ENCODE results near the gene GPBAR1. TPM values are rescaled to one million over a fixed set of nuclear protein-coding genes. Genes with fewer than 3 reads are reported as not detected.
A peak's percentile ranks its signal among the peaks of the same experiment; 100 is the strongest.

GPBAR1 gene
- total RNA-seq, 2 donors from 2014 or later = 1.5 to 2.7 TPM

- ATAC-seq (no peak), DNase-seq (no peak)
- Mint-ChIP-seq H3K4me1 (peaks cover 42% of the 10 kb centered on the region), H3K27ac (peak overlapping the region; percentile 98), H3K27me3 (no peaks in the 10 kb centered on the region), H3K4me3 (peak overlapping the region; percentile 56), H3K36me3 (ENCODE audit: low read depth) (peaks cover 7% of the 10 kb centered on the region)
- no peaks in the 10 kb centered on the region for H3K9me3 ChIP-seq (ENCODE audit: control insufficient read depth, low read length, poor library complexity, severe bottlenecking)
These were observed 32.3 kb upstream of the GPBAR1 start for GRCh38 chr2:218228366-218229090.

GRCh38 chr2:218229239-218229638 is 31.6 kb upstream of the GPBAR1 start:
- DNase-seq (no peak), ATAC-seq (peak; percentile 87)
- peaks cover 45% of the 10 kb centered on the region for H3K4me1 Mint-ChIP-seq
- H3K27ac Mint-ChIP-seq = peak overlapping the region; percentile 88
- peaks cover 8% of the 10 kb centered on the region for H3K36me3 Mint-ChIP-seq (ENCODE audit: low read depth)
- H3K9me3 ChIP-seq (ENCODE audit: control insufficient read depth, low read length, poor library complexity, severe bottlenecking) = no peaks in the 10 kb centered on the region
- H3K27me3 Mint-ChIP-seq = no peaks in the 10 kb centered on the region
- peak overlapping the region; percentile 56 for H3K4me3 Mint-ChIP-seq

GRCh38 chr2:218229851-218230250 is 31.0 kb upstream of the GPBAR1 start:
- H3K9me3 ChIP-seq (ENCODE audit: control insufficient read depth, low read length, poor library complexity, severe bottlenecking) = no peaks in the 10 kb centered on the region
- no peak for ATAC-seq
- Mint-ChIP-seq H3K4me3 (no peak overlapping the region), H3K27me3 (no peaks in the 10 kb centered on the region), H3K4me1 (peaks cover 39% of the 10 kb centered on the region), H3K27ac (peak overlapping the region; percentile 88), H3K36me3 (ENCODE audit: low read depth) (peaks cover 8% of the 10 kb centered on the region)
- no peak for DNase-seq

GRCh38 chr2:218230882-218231281 is 29.9 kb upstream of the GPBAR1 start:
- ATAC-seq (peak; percentile 62), DNase-seq (no peak)
- H3K4me1 Mint-ChIP-seq = peaks cover 29% of the 10 kb centered on the region
- H3K9me3 ChIP-seq (ENCODE audit: control insufficient read depth, low read length, poor library complexity, severe bottlenecking) = no peaks in the 10 kb centered on the region
- H3K4me3 Mint-ChIP-seq = peak overlapping the region; percentile 59
- H3K27ac Mint-ChIP-seq = peak overlapping the region; percentile 88
- peaks cover 6% of the 10 kb centered on the region for H3K36me3 Mint-ChIP-seq (ENCODE audit: low read depth)
- H3K27me3 Mint-ChIP-seq = no peaks in the 10 kb centered on the region

GRCh38 chr2:218233543-218233942 is 27.3 kb upstream of the GPBAR1 start:
- Mint-ChIP-seq H3K4me1 (peaks cover 21% of the 10 kb centered on the region), H3K27me3 (no peaks in the 10 kb centered on the region), H3K4me3 (no peak overlapping the region), H3K36me3 (ENCODE audit: low read depth) (peaks cover 6% of the 10 kb centered on the region), H3K27ac (peak overlapping the region; percentile 68)
- DNase-seq (no peak), ATAC-seq (no peak)
- H3K9me3 ChIP-seq (ENCODE audit: control insufficient read depth, low read length, poor library complexity, severe bottlenecking) = no peaks in the 10 kb centered on the region

- DNase-seq (no peak), ATAC-seq (no peak)
- H3K4me1 Mint-ChIP-seq = peaks cover 19% of the 10 kb centered on the region
- H3K9me3 ChIP-seq (ENCODE audit: control insufficient read depth, low read length, poor library complexity, severe bottlenecking) = no peaks in the 10 kb centered on the region
- H3K27me3 Mint-ChIP-seq = no peaks in the 10 kb centered on the region
- peaks cover 6% of the 10 kb centered on the region for H3K36me3 Mint-ChIP-seq (ENCODE audit: low read depth)
- peak overlapping the region; percentile 68 for H3K27ac Mint-ChIP-seq
- no peak overlapping the region for H3K4me3 Mint-ChIP-seq
These were observed 26.3 kb upstream of the GPBAR1 start for GRCh38 chr2:218234521-218234920.

- Mint-ChIP-seq H3K27me3 (no peaks in the 10 kb centered on the region), H3K27ac (peak overlapping the region; percentile 75), H3K4me1 (peaks cover 19% of the 10 kb centered on the region), H3K36me3 (ENCODE audit: low read depth) (peaks cover 6% of the 10 kb centered on the region), H3K4me3 (no peak overlapping the region)
- H3K9me3 ChIP-seq (ENCODE audit: control insufficient read depth, low read length, poor library complexity, severe bottlenecking) = no peaks in the 10 kb centered on the region
- DNase-seq (no peak), ATAC-seq (no peak)
These were observed 25.8 kb upstream of the GPBAR1 start for GRCh38 chr2:218235017-218235416.

GRCh38 chr2:218236829-218237228 is 24.0 kb upstream of the GPBAR1 start:
- ATAC-seq = no peak
- H3K27me3 Mint-ChIP-seq = no peaks in the 10 kb centered on the region
- peaks cover 4% of the 10 kb centered on the region for H3K36me3 Mint-ChIP-seq (ENCODE audit: low read depth)
- peaks cover 12% of the 10 kb centered on the region for H3K4me1 Mint-ChIP-seq
- no peaks in the 10 kb centered on the region for H3K9me3 ChIP-seq (ENCODE audit: control insufficient read depth, low read length, poor library complexity, severe bottlenecking)
- no peak for DNase-seq
- no peak overlapping the region for H3K4me3 Mint-ChIP-seq
- no peak overlapping the region for H3K27ac Mint-ChIP-seq

- ATAC-seq (no peak), DNase-seq (no peak)
- H3K27ac Mint-ChIP-seq = peak overlapping the region; percentile 63
- no peaks in the 10 kb centered on the region for H3K9me3 ChIP-seq (ENCODE audit: control insufficient read depth, low read length, poor library complexity, severe bottlenecking)
- H3K4me1 Mint-ChIP-seq = peaks cover 13% of the 10 kb centered on the region
- no peaks in the 10 kb centered on the region for H3K36me3 Mint-ChIP-seq (ENCODE audit: low read depth)
- no peaks in the 10 kb centered on the region for H3K27me3 Mint-ChIP-seq
- H3K4me3 Mint-ChIP-seq = no peak overlapping the region
These were observed 21.9 kb upstream of the GPBAR1 start for GRCh38 chr2:218238887-218239286.

GRCh38 chr2:218244204-218244603 is 16.6 kb upstream of the GPBAR1 start:
- H3K4me3 Mint-ChIP-seq = no peak overlapping the region
- H3K4me1 Mint-ChIP-seq = peaks cover 8% of the 10 kb centered on the region
- H3K27ac Mint-ChIP-seq = peak overlapping the region; percentile 62

GRCh38 chr2:218244665-218245064 is 16.1 kb upstream of the GPBAR1 start:
- Mint-ChIP-seq H3K27me3 (no peaks in the 10 kb centered on the region), H3K36me3 (ENCODE audit: low read depth) (no peaks in the 10 kb centered on the region), H3K4me1 (peaks cover 8% of the 10 kb centered on the region), H3K27ac (peak overlapping the region; percentile 62), H3K4me3 (no peak overlapping the region)
- no peaks in the 10 kb centered on the region for H3K9me3 ChIP-seq (ENCODE audit: control insufficient read depth, low read length, poor library complexity, severe bottlenecking)
- DNase-seq = no peak
- ATAC-seq = no peak

More at GRCh38 chr2:218244204-218244603, 16.6 kb upstream of the GPBAR1 start:
- ATAC-seq (no peak), DNase-seq (no peak)
- no peaks in the 10 kb centered on the region for H3K9me3 ChIP-seq (ENCODE audit: control insufficient read depth, low read length, poor library complexity, severe bottlenecking)
- Mint-ChIP-seq H3K27me3 (no peaks in the 10 kb centered on the region), H3K36me3 (ENCODE audit: low read depth) (no peaks in the 10 kb centered on the region)

- H3K9me3 ChIP-seq (ENCODE audit: control insufficient read depth, low read length, poor library complexity, severe bottlenecking) = no peaks in the 10 kb centered on the region
- DNase-seq (no peak), ATAC-seq (no peak)
- Mint-ChIP-seq H3K4me3 (no peak overlapping the region), H3K36me3 (ENCODE audit: low read depth) (no peaks in the 10 kb centered on the region), H3K27me3 (no peaks in the 10 kb centered on the region), H3K4me1 (peaks cover 12% of the 10 kb centered on the region), H3K27ac (peak overlapping the region; percentile 62)
These were observed 15.6 kb upstream of the GPBAR1 start for GRCh38 chr2:218245214-218245613.

GRCh38 chr2:218249691-218250090 is 11.1 kb upstream of the GPBAR1 start:
- H3K9me3 ChIP-seq (ENCODE audit: control insufficient read depth, low read length, poor library complexity, severe bottlenecking) = no peaks in the 10 kb centered on the region
- Mint-ChIP-seq H3K27me3 (no peaks in the 10 kb centered on the region), H3K27ac (no peak overlapping the region), H3K36me3 (ENCODE audit: low read depth) (peaks cover 2% of the 10 kb centered on the region), H3K4me1 (peaks cover 5% of the 10 kb centered on the region), H3K4me3 (no peak overlapping the region)
- DNase-seq (no peak), ATAC-seq (no peak)
